NCI-H2029 (cell line): ENCODE measurements around the gene BRD4.
"Not testable (repeated sequence)": the region's sequence is repeated elsewhere in the genome, so short reads cannot be mapped to it uniquely, and the experiment has no call there.

Experiments used
- DNase-seq: peaks from one replicate; lab custom pipeline; 2025; lab: John Stamatoyannopoulos, UW

The BRD4 gene

DNA sequence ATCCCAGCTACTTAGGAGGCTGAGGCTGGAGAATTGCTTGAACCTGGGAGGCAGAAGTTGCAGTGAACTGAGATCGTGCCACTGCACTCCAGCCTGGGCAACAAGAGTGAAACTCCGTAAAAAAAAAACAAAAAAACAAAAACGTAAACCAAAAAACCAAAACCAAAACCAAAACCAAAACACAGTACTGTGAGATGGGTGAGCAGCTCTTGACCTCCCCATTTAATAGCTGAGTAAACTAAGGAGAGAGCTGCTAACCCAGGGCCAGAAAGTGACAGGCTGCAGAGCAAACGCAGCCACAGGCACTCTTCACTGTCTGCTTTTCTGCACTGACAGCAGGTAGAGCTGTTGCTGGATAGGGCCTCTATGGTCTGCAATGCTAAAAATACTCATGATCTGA lies 27.7 kb upstream of the BRD4 start:
- not testable (repeated sequence) for DNase-seq

DNA sequence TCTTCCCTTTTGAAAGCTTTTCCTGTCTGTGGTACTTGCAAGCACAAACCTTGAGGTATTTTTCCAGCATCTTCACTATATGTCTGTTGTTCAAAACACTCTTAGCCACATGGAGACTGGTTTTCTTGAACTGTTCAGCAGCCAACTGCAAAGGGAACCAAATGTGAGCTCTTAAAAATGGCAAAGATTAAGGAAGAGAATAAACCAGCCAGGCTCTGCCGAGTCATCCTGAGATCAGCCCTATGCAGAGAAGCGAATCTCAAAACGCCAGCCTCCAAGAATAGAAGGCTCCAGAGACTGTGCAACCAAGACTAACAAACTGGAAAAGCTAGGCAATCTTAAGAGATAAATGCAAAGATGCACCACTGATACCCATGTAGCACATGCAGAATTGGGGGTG lies 26.6 kb upstream of the BRD4 start:
- DNase-seq: no peak

DNA sequence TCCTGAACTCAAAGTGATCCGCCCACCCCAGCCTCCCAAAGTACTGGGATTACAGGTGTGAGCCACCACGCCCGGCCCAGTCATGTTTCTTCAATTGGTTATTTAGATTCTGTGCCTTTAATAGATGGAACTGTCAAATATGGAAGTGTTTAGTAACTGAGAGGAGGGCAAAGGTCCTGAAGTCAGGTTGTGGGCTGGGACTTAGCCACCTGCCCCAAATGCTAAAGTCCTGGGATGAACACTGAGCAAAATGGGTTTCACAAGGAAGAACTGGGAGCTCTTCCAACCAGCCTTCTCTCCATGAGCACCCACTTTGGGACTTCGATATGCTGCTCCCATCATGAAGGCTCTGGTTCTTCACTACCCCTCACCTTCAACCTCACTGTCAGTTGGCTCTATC lies 25.6 kb upstream of the BRD4 start:
- DNase-seq: no peak

DNA sequence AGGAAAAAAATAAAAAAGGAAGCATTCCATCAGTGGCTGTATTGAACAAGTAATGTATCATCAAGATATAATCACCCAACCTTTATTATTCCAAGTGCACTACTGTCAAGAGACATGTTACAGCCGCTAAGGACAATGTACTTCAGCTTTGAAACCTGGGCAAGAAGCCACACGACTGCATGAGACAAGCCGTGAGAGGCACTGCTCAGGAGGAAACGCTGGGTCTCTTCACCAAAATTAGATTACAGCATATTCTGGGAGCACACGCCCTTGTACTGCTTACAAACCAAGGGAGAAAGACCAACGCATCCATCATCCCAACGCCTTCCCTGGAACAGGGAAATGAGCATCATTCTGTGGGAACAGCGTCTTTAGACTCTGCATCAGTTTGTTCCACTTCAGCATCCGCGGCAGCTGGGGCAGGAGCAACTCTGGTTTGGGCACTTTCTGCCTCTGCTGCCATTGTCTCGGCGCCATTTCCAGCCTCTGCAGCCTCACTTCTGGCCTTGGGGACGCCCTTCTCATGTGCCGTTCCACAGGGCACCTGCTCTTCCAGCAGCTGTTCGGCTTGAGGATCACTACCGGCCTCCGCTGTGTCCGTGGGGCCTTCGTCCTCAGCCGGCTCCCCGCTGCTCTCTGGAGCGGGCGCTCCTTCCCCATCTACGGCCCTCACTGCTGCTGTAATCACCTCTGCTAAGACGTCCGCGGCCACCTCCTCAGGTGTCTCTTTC lies 22.4 kb upstream of the BRD4 start:
- no peak for DNase-seq

DNA sequence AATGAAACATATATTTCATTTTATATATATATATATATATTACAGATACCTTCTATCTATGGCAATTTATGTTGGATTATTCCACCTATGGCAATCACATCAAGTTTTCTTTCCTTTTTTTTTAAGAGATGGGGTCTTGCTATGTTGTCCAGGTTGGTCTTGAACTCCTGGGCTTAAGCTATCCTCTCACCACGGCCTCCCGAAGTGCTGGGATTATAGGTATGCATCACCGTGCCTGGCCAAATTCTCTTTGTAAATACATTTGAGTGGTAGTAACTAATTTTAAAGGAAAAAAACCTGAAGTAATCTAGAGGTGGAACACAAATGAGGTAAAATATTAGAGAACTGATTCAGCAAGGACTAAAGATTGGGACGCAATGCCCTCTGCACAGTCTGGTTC lies 21.6 kb upstream of the BRD4 start:
- no peak for DNase-seq

DNA sequence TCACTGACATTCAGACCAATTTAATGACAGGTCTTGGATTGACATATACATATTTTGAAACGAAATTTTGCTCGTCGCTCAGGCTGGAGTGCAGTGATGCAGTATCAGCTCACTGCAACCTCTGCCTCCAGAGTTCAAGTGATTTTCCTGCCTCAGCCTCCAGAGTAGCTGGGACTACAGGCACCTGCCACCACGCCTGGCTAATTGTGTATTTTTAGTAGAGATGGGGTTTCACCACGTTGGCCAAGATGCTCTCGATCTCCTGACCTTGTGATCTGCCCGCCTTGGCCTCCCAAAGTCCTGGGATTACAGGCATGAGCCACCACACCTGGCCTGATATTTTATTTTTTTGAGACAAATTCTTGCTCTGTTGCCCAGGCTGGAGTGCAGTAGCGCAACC lies 20.2 kb upstream of the BRD4 start:
- DNase-seq: not testable (repeated sequence)

DNA sequence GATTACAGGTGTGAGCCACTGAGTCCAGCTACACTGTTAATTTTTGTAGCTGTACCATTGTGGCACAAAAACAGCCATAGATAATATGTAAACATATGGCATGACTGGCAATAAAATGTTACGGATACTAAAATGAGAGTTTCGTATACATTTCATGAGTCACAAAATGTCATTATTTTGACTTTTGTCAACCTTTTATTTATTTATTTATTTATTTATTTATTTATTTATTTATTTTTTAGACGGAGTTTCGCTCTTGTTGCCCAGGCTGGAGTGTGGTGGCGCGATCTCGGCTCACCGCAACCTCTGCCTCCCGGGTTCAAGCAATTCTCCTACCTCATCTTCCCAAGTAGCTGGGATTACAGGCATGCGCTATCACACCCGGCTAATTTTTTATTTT lies 9.0 kb upstream of the BRD4 start:
- not testable (repeated sequence) for DNase-seq

DNA sequence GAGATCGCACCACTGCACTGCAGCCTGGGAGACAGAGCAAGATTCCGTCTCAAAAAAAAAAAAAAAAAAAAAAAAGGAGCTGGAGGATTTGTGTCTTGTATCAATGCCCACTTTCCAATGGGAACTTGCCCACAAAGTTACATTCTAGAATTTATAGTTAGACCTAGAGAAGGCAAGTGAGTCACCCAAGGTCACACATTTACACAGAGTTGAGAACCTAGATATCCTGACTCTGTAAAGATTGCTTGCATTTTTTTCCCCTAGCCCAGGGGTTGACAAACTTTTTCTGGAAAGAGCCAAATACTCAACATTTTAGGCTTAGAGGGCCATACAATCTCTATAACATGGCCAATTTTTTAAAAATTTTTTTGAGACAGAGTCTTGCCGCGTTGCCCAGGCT lies 7.7 kb upstream of the BRD4 start:
- DNase-seq: no peak

DNA sequence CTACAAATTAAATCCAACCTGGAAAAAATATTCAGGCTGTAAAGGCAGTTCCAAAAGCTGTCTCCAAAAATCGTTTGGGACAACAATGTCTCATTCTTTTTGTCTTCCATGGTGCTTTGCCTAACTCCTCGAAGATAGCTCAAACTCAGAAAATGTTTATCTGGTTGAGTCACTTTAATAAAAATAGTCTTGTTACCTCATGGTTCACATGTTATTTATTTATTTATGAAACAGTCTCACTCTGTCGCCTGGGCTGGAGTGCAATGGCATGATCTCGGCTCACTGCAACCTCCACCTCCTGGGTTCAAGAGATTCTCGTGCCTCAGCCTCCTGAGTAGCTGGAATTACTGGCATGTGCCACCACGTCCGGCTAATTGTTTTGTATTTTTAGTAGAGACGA lies 4.9 kb upstream of the BRD4 start:
- DNase-seq: no peak

DNA sequence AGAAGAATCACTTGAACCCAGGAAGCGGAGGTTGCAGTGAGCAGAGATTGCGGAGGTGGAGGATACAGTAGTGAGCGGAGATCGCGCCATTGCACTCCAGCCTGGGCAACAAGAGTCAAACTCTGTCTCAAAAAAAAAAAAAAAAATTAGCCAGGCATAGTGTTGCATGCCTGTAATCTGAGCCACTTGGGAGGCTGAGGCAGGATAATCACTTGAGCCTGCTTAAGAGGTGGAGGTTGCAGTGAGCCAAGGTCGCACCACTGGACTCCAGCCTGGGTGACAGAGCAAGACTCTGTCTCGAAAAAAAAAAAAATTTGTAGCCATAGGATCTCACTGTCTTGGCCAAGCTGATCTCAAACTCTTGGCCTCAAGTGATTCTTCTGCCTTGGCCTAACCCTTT lies 3.7 kb upstream of the BRD4 start:
- peak; percentile 37 for DNase-seq

DNA sequence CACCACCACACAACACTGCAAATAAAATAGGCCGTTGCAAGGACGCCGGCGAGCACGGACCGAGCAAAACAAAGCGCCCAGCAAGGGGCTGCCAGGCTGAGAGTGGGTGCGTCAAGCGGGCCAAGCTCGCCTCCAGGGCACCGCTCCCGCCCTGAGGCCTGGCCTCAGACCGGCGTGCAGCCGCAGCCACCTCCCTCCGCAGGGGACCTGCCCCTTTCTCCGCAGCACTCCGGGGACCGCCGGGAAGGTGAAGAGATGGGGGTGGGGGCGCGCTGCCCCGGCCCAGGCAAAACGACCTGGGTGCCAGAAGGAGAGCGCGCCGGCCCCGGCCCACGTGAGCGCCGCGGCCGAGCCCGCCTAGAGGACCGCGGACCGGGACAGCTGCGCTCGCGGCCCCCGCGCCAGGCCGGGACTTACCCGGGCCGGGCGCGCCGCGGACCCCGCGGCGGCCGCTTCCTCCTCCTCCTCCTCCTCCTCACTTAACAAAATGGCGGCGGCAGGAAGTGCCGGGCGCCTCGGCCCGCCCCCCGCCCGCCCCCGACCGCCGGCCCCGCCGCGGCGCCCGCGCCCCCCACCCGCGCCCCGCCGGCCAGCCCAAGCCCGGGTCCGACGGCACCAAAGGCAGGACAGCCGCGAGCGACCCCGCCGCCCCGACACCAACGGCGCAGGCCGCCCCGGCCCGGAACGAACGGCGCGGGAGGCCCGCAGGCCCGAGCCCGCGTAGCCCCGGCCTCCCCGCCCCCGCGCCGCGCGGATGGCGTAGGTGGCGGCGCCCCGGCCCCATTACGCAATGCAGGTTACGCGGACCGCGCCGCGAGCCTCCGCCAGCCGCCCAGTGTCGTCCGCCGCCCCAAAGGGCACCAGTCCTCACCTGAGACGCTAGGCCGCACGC lies 674 bp downstream of the BRD4 start:
- DNase-seq: peak; percentile 33

DNA sequence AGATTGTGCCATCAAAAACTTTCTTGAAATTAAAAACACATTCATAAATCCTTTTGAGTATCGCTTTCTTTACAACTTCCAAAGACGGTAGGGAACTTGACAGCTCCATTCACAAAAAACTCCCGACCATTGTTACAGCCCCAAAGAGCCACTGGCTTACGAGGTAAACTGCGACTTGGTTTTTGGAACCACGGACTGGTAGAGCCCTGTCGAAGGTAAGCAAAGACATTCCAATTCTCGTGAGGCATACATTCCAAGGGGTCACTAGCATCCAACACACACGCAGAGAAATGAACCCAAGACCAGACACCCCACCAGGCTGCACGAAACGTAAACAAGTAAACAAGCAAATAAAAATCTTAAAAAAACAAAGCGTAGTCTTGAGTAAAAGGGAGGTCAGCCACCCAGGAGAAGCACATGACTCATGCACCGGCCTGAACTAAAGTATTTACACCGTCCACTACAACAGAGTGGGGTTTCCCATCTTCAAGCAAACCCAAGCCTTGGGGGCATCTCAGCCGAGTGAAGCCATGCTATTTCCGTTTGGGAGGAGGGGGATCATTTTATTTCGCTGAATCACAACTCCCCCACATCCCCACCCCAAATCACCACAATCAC lies 1.4 kb downstream of the BRD4 start:
- no peak for DNase-seq

DNA sequence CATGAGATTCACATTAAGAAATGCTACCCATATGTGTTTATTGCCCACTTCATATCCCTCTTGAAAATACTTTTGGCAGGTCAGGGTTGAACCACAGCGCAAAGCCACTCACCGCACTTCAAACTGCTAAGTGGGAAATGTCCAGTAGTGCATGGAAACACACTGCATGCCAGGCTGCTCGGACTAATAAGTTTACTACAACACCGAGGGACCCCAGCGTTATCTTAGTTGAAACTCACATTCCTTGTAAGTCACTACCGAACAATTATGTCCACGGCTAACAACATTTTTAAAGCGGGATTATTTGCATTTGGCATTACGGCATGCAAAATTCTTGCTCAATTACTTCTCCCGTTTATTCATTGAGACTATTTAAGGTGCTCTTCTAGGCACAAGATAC lies 4.0 kb downstream of the BRD4 start:
- DNase-seq: no peak

DNA sequence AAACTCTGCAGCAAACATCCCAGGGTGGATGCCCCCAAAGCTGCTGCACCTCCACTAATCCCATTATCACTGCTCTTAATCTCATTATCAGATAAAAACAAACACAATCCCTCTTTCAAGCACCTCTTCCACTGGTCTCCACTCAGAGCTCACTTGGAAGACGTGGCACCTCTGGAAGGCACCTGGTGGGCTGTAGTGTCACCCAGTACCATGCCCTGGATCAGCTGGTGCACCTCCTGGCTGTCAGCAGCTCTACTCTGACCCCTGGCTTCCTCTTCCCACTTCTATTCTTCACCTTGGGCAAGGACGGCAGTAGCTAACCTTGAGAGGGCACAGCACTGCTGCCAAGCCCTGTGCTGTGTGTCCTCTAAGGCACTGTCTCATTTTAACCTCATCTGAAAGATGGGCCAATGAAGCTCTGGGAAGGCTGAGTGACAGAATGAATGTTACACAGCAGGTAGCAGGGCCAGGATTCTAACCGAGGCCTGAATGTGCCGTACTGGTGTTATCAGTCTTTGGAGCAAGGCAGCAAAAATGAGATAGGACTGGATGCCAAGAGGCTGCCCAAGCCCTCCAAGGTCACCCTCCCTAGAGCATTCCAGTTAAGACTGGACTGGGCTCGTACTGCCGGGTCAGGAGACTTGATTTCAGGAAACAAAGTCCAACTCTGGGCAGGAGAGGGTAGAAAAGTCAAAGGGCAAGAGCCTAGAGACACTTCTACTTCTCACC lies 7.4 kb downstream of the BRD4 start:
- DNase-seq: no peak

DNA sequence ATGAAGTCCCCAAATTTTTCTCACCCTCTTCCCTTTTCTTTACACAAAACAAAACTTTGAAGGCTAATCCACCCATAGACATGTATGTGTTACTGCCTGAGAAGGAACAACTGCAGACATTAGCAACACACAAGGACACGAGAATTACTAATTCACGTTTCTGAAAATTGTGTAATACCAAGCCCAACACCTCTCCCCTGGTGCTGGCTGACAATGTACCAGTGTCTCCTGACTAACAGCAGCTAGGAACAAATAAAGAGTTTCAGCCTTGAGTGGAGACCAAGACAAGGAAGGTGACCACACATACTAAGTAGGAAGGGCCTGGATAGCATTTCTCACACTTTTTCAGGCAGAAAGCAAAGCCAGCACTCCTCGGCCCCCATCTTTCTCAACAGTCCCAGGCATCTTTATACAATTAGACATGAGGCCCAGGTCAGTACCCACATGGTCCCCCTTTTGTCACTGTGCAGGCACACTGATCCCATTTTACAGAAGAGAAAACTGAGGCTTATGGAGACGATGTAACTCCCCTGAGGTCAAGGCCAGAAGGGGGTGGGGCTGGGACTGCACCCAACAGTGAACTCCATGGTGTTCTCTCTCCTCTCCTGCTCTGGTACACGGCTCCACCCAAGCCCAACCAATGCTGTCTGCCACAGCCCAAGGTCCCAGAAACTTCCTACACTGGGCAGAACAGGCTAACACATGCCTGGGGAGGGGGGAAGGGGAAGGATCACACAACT lies 8.7 kb downstream of the BRD4 start:
- DNase-seq: no peak

DNA sequence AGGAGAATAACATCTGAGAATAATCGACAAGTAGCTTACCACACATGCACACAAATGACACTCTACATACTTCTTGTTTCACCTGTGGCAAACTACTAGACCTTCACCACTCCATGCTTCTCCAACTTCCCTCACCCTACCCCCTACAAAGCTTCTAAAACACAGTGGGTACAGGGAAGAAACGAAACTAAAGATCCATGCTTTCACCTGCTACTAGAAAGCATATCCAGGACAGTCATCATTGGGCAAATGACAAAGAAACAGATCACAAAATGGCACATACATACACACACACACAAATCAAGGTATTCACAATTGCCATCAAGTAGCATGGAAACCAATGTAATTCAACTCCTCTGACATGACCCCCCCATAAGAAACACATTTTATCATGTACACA lies 10.6 kb downstream of the BRD4 start:
- no peak for DNase-seq

DNA sequence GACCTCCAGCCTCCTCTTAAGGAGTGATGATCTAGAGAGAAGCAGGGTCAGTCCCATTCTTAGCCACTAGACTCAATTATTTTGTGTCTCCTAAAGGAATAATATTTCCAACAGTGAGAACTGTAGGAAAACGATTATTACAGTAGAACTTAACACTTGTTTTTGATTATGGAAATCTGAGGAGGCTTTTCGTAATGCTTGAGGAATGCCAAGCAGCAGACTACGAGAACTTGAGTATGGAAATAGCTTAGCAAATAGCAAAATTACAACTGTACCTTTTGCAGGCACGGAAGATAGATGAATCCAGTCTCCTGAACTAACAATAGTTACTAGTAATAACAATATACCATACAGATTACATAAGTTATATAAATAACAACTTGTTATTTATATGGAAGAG lies 12.2 kb downstream of the BRD4 start:
- no peak for DNase-seq

DNA sequence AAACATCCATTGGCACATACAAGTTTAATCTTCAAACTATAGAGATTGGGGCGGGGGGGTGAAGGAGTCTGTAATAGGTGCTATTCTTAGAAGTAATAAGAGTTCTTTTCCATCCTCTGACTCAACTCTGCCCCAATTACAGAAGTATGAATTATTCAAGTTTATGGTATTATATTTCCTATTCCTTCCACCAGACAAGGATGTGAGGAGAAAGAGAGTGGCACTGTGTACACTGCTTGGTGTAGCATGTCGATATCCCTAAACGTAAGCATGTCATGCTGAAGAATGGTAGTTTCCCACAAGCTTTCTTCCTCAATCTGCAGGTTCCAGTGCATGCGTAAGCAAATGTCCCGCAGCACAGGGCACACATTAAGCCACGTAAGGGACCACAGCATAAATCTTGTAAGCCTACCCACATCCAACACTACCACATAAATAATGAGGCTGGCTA lies 14.1 kb downstream of the BRD4 start:
- DNase-seq: no peak

DNA sequence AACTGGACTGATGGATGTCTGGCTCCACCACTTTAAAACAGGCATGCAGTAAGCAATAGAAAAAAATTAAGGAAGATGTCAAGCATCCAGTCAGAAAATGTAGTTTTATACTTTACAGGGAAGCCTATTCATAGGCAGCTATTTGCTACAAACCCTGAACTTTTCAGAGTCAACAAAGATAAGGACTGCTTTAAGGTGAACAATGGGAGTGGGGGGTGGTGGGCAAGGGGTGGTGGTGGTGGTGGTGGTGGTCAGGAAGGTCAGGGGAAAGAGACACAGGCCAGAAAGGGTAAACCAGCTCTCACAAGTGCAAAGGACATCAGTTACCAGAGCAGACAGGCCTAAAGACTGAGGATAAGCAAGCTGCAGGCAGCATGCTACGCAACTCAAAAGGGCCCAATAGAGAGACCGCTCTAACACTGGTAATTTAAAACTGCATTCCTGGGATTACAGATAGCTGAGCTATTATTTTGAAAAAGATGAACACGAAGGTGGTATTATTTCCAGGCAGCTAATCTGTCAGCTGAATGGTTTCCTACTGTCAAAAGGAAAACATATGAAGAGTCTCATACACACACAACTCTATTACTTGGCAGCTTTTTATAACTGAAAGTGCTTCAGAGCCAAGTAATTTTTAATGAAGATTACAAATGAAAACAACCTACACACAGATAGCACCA lies 14.8 kb downstream of the BRD4 start:
- DNase-seq: no peak

DNA sequence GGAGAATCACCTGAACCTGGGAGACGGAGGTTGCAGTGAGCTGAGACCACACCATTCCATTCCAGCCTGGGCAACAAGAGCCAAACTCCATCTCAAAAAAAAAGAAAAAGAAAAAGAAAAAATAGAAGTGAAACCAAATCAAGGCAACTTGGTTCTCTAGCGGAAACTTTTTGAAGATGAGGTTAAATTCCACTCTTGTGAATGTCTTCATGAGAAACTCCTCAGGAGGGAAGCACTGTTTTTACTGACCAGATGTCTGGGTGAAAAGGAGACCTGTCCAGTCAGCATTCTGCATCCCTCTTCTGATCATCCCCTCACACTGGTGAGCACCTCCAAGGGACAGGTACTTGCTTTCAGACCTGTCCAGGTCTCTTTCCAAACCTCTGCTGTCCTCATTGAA lies 15.8 kb downstream of the BRD4 start:
- DNase-seq: no peak

DNA sequence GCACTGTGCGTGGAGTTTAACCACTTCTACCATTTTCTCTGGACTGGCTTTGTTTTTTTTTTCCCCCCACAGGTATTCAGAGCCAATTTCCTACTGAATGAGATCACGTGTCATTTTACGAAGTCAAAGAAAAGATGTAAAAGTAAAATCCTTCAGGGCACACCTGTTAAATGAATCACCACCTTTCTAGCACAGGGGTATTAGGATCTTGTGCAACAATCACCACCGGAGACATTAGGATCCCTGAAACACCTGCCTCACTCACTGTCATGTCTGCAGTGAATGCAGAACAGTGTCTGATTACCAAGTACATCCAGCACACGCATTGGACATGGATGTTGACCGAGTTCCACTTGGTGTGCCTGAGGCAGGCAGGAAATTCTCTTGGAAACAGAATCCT lies 17.2 kb downstream of the BRD4 start:
- DNase-seq: peak; percentile 89
